LNCaP clone FGC (cell line): ENCODE measurements around the gene IFNL4.
"Not testable (repeated sequence)": the region's sequence is repeated elsewhere in the genome, so short reads cannot be mapped to it uniquely, and the experiment has no call there.

Experiments used
- DNase-seq: peaks from one replicate; pipeline ENCODE4 v3.0.0-alpha.2; 2011; ENCODE audit warnings: low read depth
- H3K4me3 ChIP-seq: 2 replicates; pipeline ENCODE4 v1.5.1; 2011; ENCODE audit warnings: mild to moderate bottlenecking, low read depth, low read length, control low read depth
- CTCF ChIP-seq: IDR thresholded peaks from 2 replicates; pipeline ENCODE4 v1.5.1; 2012; ENCODE audit warnings: mild to moderate bottlenecking; ENCODE audit not compliant: control insufficient read depth, insufficient read depth; ENCODE audit errors: extremely low read depth

Gene IFNL4

GRCh38 chr19:39282021-39282420 lies 33.4 kb upstream of the IFNL4 start:
- no peak for DNase-seq
- H3K4me3 ChIP-seq, result no peak overlapping the region
- no peak for TF ChIP-seq CTCF

- no peak overlapping the region for H3K4me3 ChIP-seq
- TF ChIP-seq CTCF, result no peak
- DNase-seq, result no peak
These were observed 28.9 kb upstream of the IFNL4 start for GRCh38 chr19:39277598-39277997.

- no peak for TF ChIP-seq CTCF
- no peak overlapping the region for H3K4me3 ChIP-seq
- DNase-seq, result no peak
These were observed 28.1 kb upstream of the IFNL4 start for GRCh38 chr19:39276740-39277139.

GRCh38 chr19:39275578-39275977 lies 26.9 kb upstream of the IFNL4 start:
- no peak overlapping the region for H3K4me3 ChIP-seq
- TF ChIP-seq CTCF, result no peak
- DNase-seq, result no peak

GRCh38 chr19:39273859-39274258 lies 25.2 kb upstream of the IFNL4 start:
- DNase-seq, H3K4me3 ChIP-seq: not testable (repeated sequence)

GRCh38 chr19:39270036-39270871 lies 21.6 kb upstream of the IFNL4 start:
- no peak for TF ChIP-seq CTCF
- no peak overlapping the region for H3K4me3 ChIP-seq
- no peak for DNase-seq

GRCh38 chr19:39269369-39269768 lies 20.7 kb upstream of the IFNL4 start:
- H3K4me3 ChIP-seq, DNase-seq: not testable (repeated sequence)

- H3K4me3 ChIP-seq, DNase-seq: not testable (repeated sequence)
These were observed 20.0 kb upstream of the IFNL4 start for GRCh38 chr19:39268531-39269223.

GRCh38 chr19:39268085-39268484 lies 19.4 kb upstream of the IFNL4 start, which contains the start of gene IFNL2:
TSS of gene IFNL2 (plus strand) at chr19:39268396. CDS start at chr19:39268569, 173 bp downstream.
- H3K4me3 ChIP-seq, DNase-seq: not testable (repeated sequence)
